K562 (cell line): Measurements from ENCODE around the gene DLX4. TPM values are rescaled to one million over a fixed set of nuclear protein-coding genes. Genes with fewer than 3 reads are reported as not detected.

ENCODE experiments used
- ATAC-seq: fragments of 200-7000 bp; cut with Tn5 transposase; 3 replicates; pipeline ENCODE4 v1.9.1; 2020; ENCODE audit warnings: moderate library complexity
- BruUV-seq: library from RNA; stranded (reverse); fragments of 400-500 nt; replicated peaks from 2 replicates; lab custom pipeline; 2021; lab: Mats Ljungman, UMichigan
- CTCF ChIA-PET: fragments of 300-600 bp; formaldehyde crosslinking; extraction: SDS; loops from one replicate; lab custom pipeline; 2021; ENCODE audit warnings: low intra/inter-chr PET ratio; lab: Yijun Ruan, JAX
- POLR2A ChIA-PET: fragments of 300-600, 350-650 bp; sonication (Branson Sonifier 250); formaldehyde crosslinking; extraction: SDS; loops from one replicate; lab custom pipeline; 2021; ENCODE audit warnings: antibody characterized with exemption, inconsistent platforms; lab: Yijun Ruan, JAX
- DNase-seq, 4 experiments: peaks; one replicate each; pipeline versions ENCODE4 v3.0.0 to v3.0.0-alpha.2; 2011 to 2018; ENCODE audit warnings: low spot score in 3 of 4, mixed read lengths in 3 of 4; ENCODE audit errors: extremely low read depth in 1 of 4
- FAIRE-seq: peaks from 2 replicates; lab custom pipeline; 2011; peaks lifted over from hg19 to GRCh38; lab: Jason Lieb, UNC
- H2AFZ ChIP-seq: 2 replicates; pipeline ENCODE4 v1.6.0; 2011; ENCODE audit warnings: low read depth, low read length, control low read depth, inconsistent platforms
- H3K27ac ChIP-seq: fragments of 200-600 bp; 3 replicates; pipeline ENCODE4 v1.8.0; 2011; ENCODE audit warnings: low read depth, mild to moderate bottlenecking, control low read depth, inconsistent platforms, low read length, moderate library complexity, mixed read lengths; ENCODE audit errors: extremely low read depth
- H3K27me3 ChIP-seq, 2 experiments: fragments of 300-600 bp in 1 of 2; 2 replicates in 1 of 2; 3 replicates in 1 of 2; pipeline versions ENCODE4 v1.6.0 to v1.8.0; 2011; ENCODE audit warnings: inconsistent platforms in 2 of 2, low read length in 2 of 2, mild to moderate bottlenecking in 1 of 2, mixed read lengths in 1 of 2, moderate library complexity in 1 of 2; ENCODE audit not compliant: control insufficient read depth in 2 of 2, insufficient read depth in 2 of 2
- H3K36me3 ChIP-seq: fragments of 300-600 bp; 3 replicates; pipeline ENCODE4 v1.8.0; 2011; ENCODE audit warnings: mild to moderate bottlenecking, low read length, inconsistent platforms; ENCODE audit not compliant: control insufficient read depth, insufficient read depth
- H3K4me1 ChIP-seq, 2 experiments: fragments of 200-600 bp in 1 of 2; replicated peaks in 1 of 2; 2 replicates in 1 of 2; 3 replicates in 1 of 2; pipeline versions ENCODE4 v1.5.1 to v1.8.0; 2011; ENCODE audit warnings: inconsistent platforms in 2 of 2, low read length in 2 of 2, mild to moderate bottlenecking in 1 of 2, mixed read lengths in 1 of 2, moderate library complexity in 1 of 2; ENCODE audit not compliant: control insufficient read depth in 2 of 2, insufficient read depth in 2 of 2
- H3K4me2 ChIP-seq: 2 replicates; pipeline ENCODE4 v1.6.1; 2011; ENCODE audit warnings: low read length, control low read depth, inconsistent platforms, mixed read lengths; ENCODE audit not compliant: insufficient read depth
- H3K4me3 ChIP-seq: fragments of 200-600 bp; sonication (generic), shearing (Covaris generic); 2 replicates; pipeline ENCODE4 v1.5.1; 2016; ENCODE audit warnings: control low read depth, inconsistent platforms
- H3K79me2 ChIP-seq: fragments of 200-600 bp; 3 replicates; pipeline ENCODE4 v1.8.0; 2011; ENCODE audit warnings: low read length, inconsistent platforms; ENCODE audit not compliant: control insufficient read depth, insufficient read depth
- H3K9ac ChIP-seq, 2 experiments: 2 replicates each; pipeline versions ENCODE4 v1.6.0 to v1.6.1; 2011; ENCODE audit warnings: low read depth in 2 of 2, low read length in 2 of 2, control low read depth in 1 of 2, inconsistent platforms in 1 of 2, mild to moderate bottlenecking in 1 of 2, mixed read lengths in 1 of 2; ENCODE audit not compliant: insufficient read depth in 1 of 2
- H3K9me1 ChIP-seq: one replicate; pipeline ENCODE4 v1.6.0; 2011; ENCODE audit warnings: inconsistent platforms, mild to moderate bottlenecking, low read length, moderate library complexity; ENCODE audit not compliant: control insufficient read depth, insufficient read depth
- H3K9me3 ChIP-seq: replicated peaks from 2 replicates; pipeline ENCODE4 v1.5.1; 2011; ENCODE audit warnings: low read depth, low read length, inconsistent platforms; ENCODE audit not compliant: control insufficient read depth, insufficient read depth
- H4K20me1 ChIP-seq: replicated peaks from 2 replicates; pipeline ENCODE4 v1.6.1; 2011; ENCODE audit warnings: low read length, inconsistent platforms, mixed read lengths; ENCODE audit not compliant: control insufficient read depth, insufficient read depth
- PHF20 ChIP-seq: fragments of 450-650 bp; IDR thresholded peaks from 2 replicates; pipeline ENCODE4 v1.6.1; 2018; ENCODE audit not compliant: partially characterized antibody
- RFX5 ChIP-seq: IDR thresholded peaks from 2 replicates; pipeline ENCODE4 v1.6.1; 2011; ENCODE audit warnings: low read depth, mild to moderate bottlenecking, improper control_type of control experiment, low read length
- ZNF146 ChIP-seq: IDR thresholded peaks from one replicate; pipeline ENCODE4 v1.6.1; 2018; ENCODE audit warnings: missing compliant biosample characterization; ENCODE audit not compliant: unreplicated experiment
- WGBS: fragments of 100-300 bp; shearing (Covaris generic); methylation state at CpG from one replicate; pipeline ENCODE4 v1.1.6; 2016; ENCODE audit warnings: low coverage, mixed read lengths; ENCODE audit not compliant: insufficient coverage; ENCODE audit errors: missing lambda C conversion rate; 5-methylcytosine and 5-hydroxymethylcytosine counted together
- in situ Hi-C: fragments of 300-500 bp; cut with MboI; formaldehyde crosslinking; loops from 4 replicates; pipeline ENCODE4 v1.15.0; 2018; ENCODE audit warnings: inconsistent platforms, mixed read lengths
- intact Hi-C: fragments of 100-400 bp; cut with micrococcal nuclease; formaldehyde crosslinking; loops from 2 replicates; pipeline ENCODE4 v1.14.2; 2022
- polyA plus RNA-seq, 8 experiments: library from polyadenylated mRNA; depleted of rRNA in 4 of 8; stranded (reverse) in 5 of 8; unstranded in 3 of 8; fragments of >200 nt; fragmentation: Nextera tagmentation in 2 of 8; fragmentation: Illumina TruSeq in 1 of 8; extraction: Ambion mirVana in 2 of 8; extraction: Trizol in 1 of 8; gene quantifications; 2 replicates each; pipeline versions ENCODE4 v1.2.1 to v1.2.3, GENCODE V29; 2011 to 2014; ENCODE audit warnings: inconsistent platforms in 1 of 8, missing spikeins in 1 of 8
- small RNA-seq: library from RNA; depleted of rRNA; stranded (forward); fragments of <200 nt; gene quantifications from one replicate; pipeline ENCODE3, GENCODE V24; 2014
- total RNA-seq, 7 experiments: library from RNA; depleted of rRNA in 6 of 7; stranded (reverse); fragments of >200 nt in 6 of 7; fragmentation: Illumina TruSeq in 2 of 7; extraction: Trizol in 2 of 7; gene quantifications; 2 replicates each; pipeline versions ENCODE4 v1.2.1 to v1.2.3, GENCODE V29; 2011 to 2021; ENCODE audit warnings: low replicate concordance in 1 of 7
- TF ChIP-seq, protein P1 (sequence below): conservative IDR thresholded peaks from 2 replicates; pipeline ENCODE4 v1.6.1; 2011; ENCODE audit warnings: low read depth, mild to moderate bottlenecking, low read length; ENCODE audit not compliant: control insufficient read depth
- TF ChIP-seq, protein P2 (sequence below): fragments of 450-650 bp; IDR thresholded peaks from 2 replicates; pipeline ENCODE4 v1.6.1; 2016; ENCODE audit warnings: low read depth, mild to moderate bottlenecking, moderate library complexity
- TF ChIP-seq, protein P3 (sequence below): fragments of 450-650 bp; formaldehyde crosslinking; IDR thresholded peaks from 2 replicates; pipeline ENCODE4 v1.4.0; 2022; ENCODE audit warnings: missing genetic modification characterization

The DLX4 gene
- total and polyA plus RNA-seq, 9 of the 15 experiments (the other 6 are each of a cell fraction or from before 2014, with no cell fraction given): 0.15 to 2.2 (median 0.58) TPM

DNA sequence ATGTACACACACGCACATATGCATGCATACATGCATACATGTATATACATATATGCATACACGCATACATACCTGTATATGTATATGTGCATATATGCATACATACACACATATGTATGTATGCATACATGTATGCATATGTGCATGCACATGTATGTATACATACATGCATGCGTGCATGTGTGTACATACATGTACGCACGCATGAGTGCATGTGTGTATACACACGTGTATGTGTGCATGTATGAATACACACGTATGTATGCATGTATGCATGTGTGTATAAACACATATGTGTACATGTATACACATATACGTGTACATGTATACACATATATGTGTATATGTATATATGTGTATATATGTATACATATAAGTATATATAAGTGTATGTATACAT, 54.5 kb downstream of the DLX4 start:
- no TSS peak for BruUV-seq
- Histone ChIP-seq H4K20me1 (0 out of 2 replicates have a peak, but pooled peaks cover 1% of the 10 kb centered on the region), H3K36me3 (no peaks in the 10 kb centered on the region), H3K27me3 (peaks cover 0 to 5% of the 10 kb centered on the region in 2 experiments; a peak in 3 of 5 replicates), H3K27ac (no peak overlapping the region), H3K9me1 (no peaks in the 10 kb centered on the region), H3K9me3 (peaks cover 15% of the 10 kb centered on the region), H3K4me1 (peaks cover 0 to 4% of the 10 kb centered on the region in 2 experiments; a peak in 2 of 5 replicates), H3K79me2 (no peaks in the 10 kb centered on the region), H2AFZ (no peak overlapping the region), H3K4me2 (no peak overlapping the region), H3K9ac (no peak overlapping the region), H3K4me3 (no peak overlapping the region)
- CTCF ChIA-PET: no interaction called here
- ATAC-seq: no peak
- in situ Hi-C loops (no loop called here), intact Hi-C loops (no loop called here)
- DNase-seq: no peak
- TF ChIP-seq ZNF146 (CRISPR knock-in tag) (no peak), RFX5 (no peak), PHF20 (peak; percentile 58)
- TF ChIP-seq, protein P1, sequence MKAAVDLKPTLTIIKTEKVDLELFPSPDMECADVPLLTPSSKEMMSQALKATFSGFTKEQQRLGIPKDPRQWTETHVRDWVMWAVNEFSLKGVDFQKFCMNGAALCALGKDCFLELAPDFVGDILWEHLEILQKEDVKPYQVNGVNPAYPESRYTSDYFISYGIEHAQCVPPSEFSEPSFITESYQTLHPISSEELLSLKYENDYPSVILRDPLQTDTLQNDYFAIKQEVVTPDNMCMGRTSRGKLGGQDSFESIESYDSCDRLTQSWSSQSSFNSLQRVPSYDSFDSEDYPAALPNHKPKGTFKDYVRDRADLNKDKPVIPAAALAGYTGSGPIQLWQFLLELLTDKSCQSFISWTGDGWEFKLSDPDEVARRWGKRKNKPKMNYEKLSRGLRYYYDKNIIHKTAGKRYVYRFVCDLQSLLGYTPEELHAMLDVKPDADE: no peak
- TF ChIP-seq, protein P2, sequence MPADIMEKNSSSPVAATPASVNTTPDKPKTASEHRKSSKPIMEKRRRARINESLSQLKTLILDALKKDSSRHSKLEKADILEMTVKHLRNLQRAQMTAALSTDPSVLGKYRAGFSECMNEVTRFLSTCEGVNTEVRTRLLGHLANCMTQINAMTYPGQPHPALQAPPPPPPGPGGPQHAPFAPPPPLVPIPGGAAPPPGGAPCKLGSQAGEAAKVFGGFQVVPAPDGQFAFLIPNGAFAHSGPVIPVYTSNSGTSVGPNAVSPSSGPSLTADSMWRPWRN: no peak
- TF ChIP-seq, protein P3, sequence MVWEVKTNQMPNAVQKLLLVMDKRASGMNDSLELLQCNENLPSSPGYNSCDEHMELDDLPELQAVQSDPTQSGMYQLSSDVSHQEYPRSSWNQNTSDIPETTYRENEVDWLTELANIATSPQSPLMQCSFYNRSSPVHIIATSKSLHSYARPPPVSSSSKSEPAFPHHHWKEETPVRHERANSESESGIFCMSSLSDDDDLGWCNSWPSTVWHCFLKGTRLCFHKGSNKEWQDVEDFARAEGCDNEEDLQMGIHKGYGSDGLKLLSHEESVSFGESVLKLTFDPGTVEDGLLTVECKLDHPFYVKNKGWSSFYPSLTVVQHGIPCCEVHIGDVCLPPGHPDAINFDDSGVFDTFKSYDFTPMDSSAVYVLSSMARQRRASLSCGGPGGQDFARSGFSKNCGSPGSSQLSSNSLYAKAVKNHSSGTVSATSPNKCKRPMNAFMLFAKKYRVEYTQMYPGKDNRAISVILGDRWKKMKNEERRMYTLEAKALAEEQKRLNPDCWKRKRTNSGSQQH (CRISPR knock-in tag): no peak
- TF ChIP-seq, all 486 proteins: peak for 1
- POLR2A ChIA-PET: no interaction called here
- 35% methylated on average over 8 of the region's 8 CpGs for WGBS
- no peak for FAIRE-seq

Small RNA genes lying within 50 kb of the gene (small RNA-seq; reads per million reads assigned to genes)
- gene RNU6-1313P: not detected

Other genes starting within 250 kb of the DLX4 start
Only the 7 nearest of the 10 such genes appear.
- gene KAT7, start 180.5 kb upstream of the DLX4 start, total RNA-seq (2014; rRNA removed): 26.6 and 34.8 TPM in 2 replicates
- 37.7 and 42.2 TPM in 2 replicates for gene KAT7, start 180.5 kb upstream of the DLX4 start, total RNA-seq (2014; rRNA removed; fragmentation: Illumina TruSeq; extraction: Trizol)
- 35.6 and 36.1 TPM in 2 replicates for gene KAT7, start 180.5 kb upstream of the DLX4 start, total RNA-seq (2015; rRNA removed; fragmentation: Illumina TruSeq; extraction: Trizol)
- 52.8 and 57.3 TPM in 2 replicates for gene KAT7, start 180.5 kb upstream of the DLX4 start, total RNA-seq (2021)
- 20.6 and 39.3 TPM in 2 replicates for gene KAT7, start 180.5 kb upstream of the DLX4 start, polyA plus RNA-seq (2011; rRNA removed)
- gene KAT7, start 180.5 kb upstream of the DLX4 start, polyA plus RNA-seq (2014; fragmentation: Illumina TruSeq; extraction: Trizol): 36.1 and 39.1 TPM in 2 replicates
- 10 to 100 TPM; 10.8 to 10.9 TPM for gene KAT7, start 180.5 kb upstream of the DLX4 start, polyA plus RNA-seq (2014; fragmentation: Nextera tagmentation; extraction: Ambion mirVana)
- 18.3 and 20.5 TPM in 2 replicates for gene KAT7, start 180.5 kb upstream of the DLX4 start, polyA plus RNA-seq (2014; rRNA removed)
- not detected in 2 replicates for gene TAC4, start 121.1 kb upstream of the DLX4 start, total RNA-seq (2014; rRNA removed)
- not detected in 2 replicates for gene TAC4, start 121.1 kb upstream of the DLX4 start, total RNA-seq (2014; rRNA removed; fragmentation: Illumina TruSeq; extraction: Trizol)
- not detected in 2 replicates for gene TAC4, start 121.1 kb upstream of the DLX4 start, total RNA-seq (2015; rRNA removed; fragmentation: Illumina TruSeq; extraction: Trizol)
- gene TAC4, start 121.1 kb upstream of the DLX4 start, total RNA-seq (2021): not detected in 2 replicates
- gene TAC4, start 121.1 kb upstream of the DLX4 start, polyA plus RNA-seq (2011; rRNA removed): not detected in 2 replicates
- not detected in 2 replicates for gene TAC4, start 121.1 kb upstream of the DLX4 start, polyA plus RNA-seq (2014; fragmentation: Illumina TruSeq; extraction: Trizol)
- under 1 TPM in 1 of 2 experiments, not detected in 1; 0.17 TPM for gene TAC4, start 121.1 kb upstream of the DLX4 start, polyA plus RNA-seq (2014; fragmentation: Nextera tagmentation; extraction: Ambion mirVana)
- not detected in 2 replicates for gene TAC4, start 121.1 kb upstream of the DLX4 start, polyA plus RNA-seq (2014; rRNA removed)
- gene DLX3, start 26.0 kb downstream of the DLX4 start, total RNA-seq (2014; rRNA removed): not detected in 2 replicates
- not detected in 2 replicates for gene DLX3, start 26.0 kb downstream of the DLX4 start, total RNA-seq (2014; rRNA removed; fragmentation: Illumina TruSeq; extraction: Trizol)
- gene DLX3, start 26.0 kb downstream of the DLX4 start, total RNA-seq (2015; rRNA removed; fragmentation: Illumina TruSeq; extraction: Trizol): not detected in 2 replicates
- not detected in 2 replicates for gene DLX3, start 26.0 kb downstream of the DLX4 start, total RNA-seq (2021)
- not detected in 2 replicates for gene DLX3, start 26.0 kb downstream of the DLX4 start, polyA plus RNA-seq (2011; rRNA removed)
- gene DLX3, start 26.0 kb downstream of the DLX4 start, polyA plus RNA-seq (2014; fragmentation: Illumina TruSeq; extraction: Trizol): not detected in 2 replicates
- not detected for gene DLX3, start 26.0 kb downstream of the DLX4 start, polyA plus RNA-seq (2014; fragmentation: Nextera tagmentation; extraction: Ambion mirVana)
- not detected in 2 replicates for gene DLX3, start 26.0 kb downstream of the DLX4 start, polyA plus RNA-seq (2014; rRNA removed)
- gene ITGA3, start 86.9 kb downstream of the DLX4 start, total RNA-seq (2014; rRNA removed): 0.05 and 0.20 TPM in 2 replicates
- 0.10 and 0.33 TPM in 2 replicates for gene ITGA3, start 86.9 kb downstream of the DLX4 start, total RNA-seq (2014; rRNA removed; fragmentation: Illumina TruSeq; extraction: Trizol)
- 0.11 and 0.14 TPM in 2 replicates for gene ITGA3, start 86.9 kb downstream of the DLX4 start, total RNA-seq (2015; rRNA removed; fragmentation: Illumina TruSeq; extraction: Trizol)
- gene ITGA3, start 86.9 kb downstream of the DLX4 start, total RNA-seq (2021): 0.75 and 1.3 TPM in 2 replicates
- 0.15 and 0.16 TPM in 2 replicates for gene ITGA3, start 86.9 kb downstream of the DLX4 start, polyA plus RNA-seq (2011; rRNA removed)
- gene ITGA3, start 86.9 kb downstream of the DLX4 start, polyA plus RNA-seq (2014; fragmentation: Illumina TruSeq; extraction: Trizol): 0.13 and 0.24 TPM in 2 replicates
- gene ITGA3, start 86.9 kb downstream of the DLX4 start, polyA plus RNA-seq (2014; fragmentation: Nextera tagmentation; extraction: Ambion mirVana): not detected
- gene ITGA3, start 86.9 kb downstream of the DLX4 start, polyA plus RNA-seq (2014; rRNA removed): 0.03 TPM in 2 replicates
- 1.00 and 1.5 TPM in 2 replicates for gene PDK2, start 126.2 kb downstream of the DLX4 start, total RNA-seq (2014; rRNA removed)
- 0.38 and 0.87 TPM in 2 replicates for gene PDK2, start 126.2 kb downstream of the DLX4 start, total RNA-seq (2014; rRNA removed; fragmentation: Illumina TruSeq; extraction: Trizol)
- gene PDK2, start 126.2 kb downstream of the DLX4 start, total RNA-seq (2015; rRNA removed; fragmentation: Illumina TruSeq; extraction: Trizol): 1.2 and 1.4 TPM in 2 replicates
- 1.9 and 2.5 TPM in 2 replicates for gene PDK2, start 126.2 kb downstream of the DLX4 start, total RNA-seq (2021)
- gene PDK2, start 126.2 kb downstream of the DLX4 start, polyA plus RNA-seq (2011; rRNA removed): 1.8 and 5.3 TPM in 2 replicates
- gene PDK2, start 126.2 kb downstream of the DLX4 start, polyA plus RNA-seq (2014; fragmentation: Illumina TruSeq; extraction: Trizol): 2.0 and 2.7 TPM in 2 replicates
- under 1 TPM; 0.03 to 0.08 TPM for gene PDK2, start 126.2 kb downstream of the DLX4 start, polyA plus RNA-seq (2014; fragmentation: Nextera tagmentation; extraction: Ambion mirVana)
- 1.5 and 2.6 TPM in 2 replicates for gene PDK2, start 126.2 kb downstream of the DLX4 start, polyA plus RNA-seq (2014; rRNA removed)
- gene SAMD14, start 161.0 kb downstream of the DLX4 start, total RNA-seq (2014; rRNA removed): not detected in 2 replicates
- gene SAMD14, start 161.0 kb downstream of the DLX4 start, total RNA-seq (2014; rRNA removed; fragmentation: Illumina TruSeq; extraction: Trizol): not detected in 2 replicates
- gene SAMD14, start 161.0 kb downstream of the DLX4 start, total RNA-seq (2015; rRNA removed; fragmentation: Illumina TruSeq; extraction: Trizol): not detected in 2 replicates
- gene SAMD14, start 161.0 kb downstream of the DLX4 start, total RNA-seq (2021): 0.07 TPM in 1 of 2 replicates, not detected in the other
- 0.14 TPM in 1 of 2 replicates, not detected in the other for gene SAMD14, start 161.0 kb downstream of the DLX4 start, polyA plus RNA-seq (2011; rRNA removed)
- gene SAMD14, start 161.0 kb downstream of the DLX4 start, polyA plus RNA-seq (2014; fragmentation: Illumina TruSeq; extraction: Trizol): 0.04 TPM in 1 of 2 replicates, not detected in the other
- not detected for gene SAMD14, start 161.0 kb downstream of the DLX4 start, polyA plus RNA-seq (2014; fragmentation: Nextera tagmentation; extraction: Ambion mirVana)
- 0.11 TPM in 1 of 2 replicates, not detected in the other for gene SAMD14, start 161.0 kb downstream of the DLX4 start, polyA plus RNA-seq (2014; rRNA removed)
- 45.5 and 52.9 TPM in 2 replicates for gene PPP1R9B, start 181.5 kb downstream of the DLX4 start, total RNA-seq (2014; rRNA removed)
- gene PPP1R9B, start 181.5 kb downstream of the DLX4 start, total RNA-seq (2014; rRNA removed; fragmentation: Illumina TruSeq; extraction: Trizol): 9.9 and 14.5 TPM in 2 replicates
- gene PPP1R9B, start 181.5 kb downstream of the DLX4 start, total RNA-seq (2015; rRNA removed; fragmentation: Illumina TruSeq; extraction: Trizol): 28.6 and 29.0 TPM in 2 replicates
- 56.6 and 63.5 TPM in 2 replicates for gene PPP1R9B, start 181.5 kb downstream of the DLX4 start, total RNA-seq (2021)
- 11.6 and 12.7 TPM in 2 replicates for gene PPP1R9B, start 181.5 kb downstream of the DLX4 start, polyA plus RNA-seq (2011; rRNA removed)
- gene PPP1R9B, start 181.5 kb downstream of the DLX4 start, polyA plus RNA-seq (2014; fragmentation: Illumina TruSeq; extraction: Trizol): 24.7 and 25.5 TPM in 2 replicates
- under 1 TPM; 0.10 to 0.13 TPM for gene PPP1R9B, start 181.5 kb downstream of the DLX4 start, polyA plus RNA-seq (2014; fragmentation: Nextera tagmentation; extraction: Ambion mirVana)
- 34.2 and 35.7 TPM in 2 replicates for gene PPP1R9B, start 181.5 kb downstream of the DLX4 start, polyA plus RNA-seq (2014; rRNA removed)